ENCODE measurements around the gene VEZT. TPM values are rescaled to one million over a fixed set of nuclear protein-coding genes. Genes with fewer than 3 reads are reported as not detected.
"Not testable (repeated sequence)": the region's sequence is repeated elsewhere in the genome, so short reads cannot be mapped to it uniquely, and the experiment has no call there.

The VEZT gene
- polyA plus RNA-seq, 1 of the 3 experiments (the other 2 are of a cell fraction), result 41.2 TPM

GRCh38 chr12:95323212-95323611 is 105.6 kb downstream of the VEZT start:
- CTCF ChIA-PET, result no interaction called here
- no peak overlapping the region for H3K4me3 ChIP-seq (ENCODE audit: low read depth in 2 of 2, low read length in 1 of 2)

GRCh38 chr12:95324246-95324645 is 106.6 kb downstream of the VEZT start:
- H3K4me3 ChIP-seq (ENCODE audit: low read depth in 2 of 2, low read length in 1 of 2); H3F3A ChIP-seq (replicated peaks; ENCODE audit: insufficient read depth); DNase-seq; H2AFZ ChIP-seq (ENCODE audit: low read depth); H3K27me3 ChIP-seq (ENCODE audit: insufficient read depth); H3K4me2 ChIP-seq; H3K27ac ChIP-seq (ENCODE audit: low read depth in 2 of 2, low read length in 1 of 2); POLR2A ChIA-PET; H3K9ac ChIP-seq; H3K9me2 ChIP-seq; H3K36me3 ChIP-seq (replicated peaks in 1 of 2; ENCODE audit: control insufficient read depth in 1 of 2, insufficient read depth in 2 of 2, low read length in 1 of 2); H3K4me1 ChIP-seq (ENCODE audit: control insufficient read depth in 1 of 2, insufficient read depth in 2 of 2, low read depth in 1 of 2, low read length in 1 of 2); H3K79me2 ChIP-seq (ENCODE audit: insufficient read depth); CTCF ChIA-PET; H3K9me3 ChIP-seq; H4K20me1 ChIP-seq (ENCODE audit: insufficient read depth): not testable (repeated sequence)
- WGBS (ENCODE audit: low lambda C conversion rate), result 78% methylated on average over 7 of the region's 7 CpGs

More at GRCh38 chr12:95323212-95323611, 105.6 kb downstream of the VEZT start:
- Histone ChIP-seq H3K4me2 (no peak overlapping the region), H3K27ac (ENCODE audit: low read depth in 2 of 2, low read length in 1 of 2) (no peak overlapping the region), H4K20me1 (ENCODE audit: insufficient read depth) (no peaks in the 10 kb centered on the region), H3K36me3 (replicated peaks in 1 of 2; ENCODE audit: control insufficient read depth in 1 of 2, insufficient read depth in 2 of 2, low read length in 1 of 2) (no peaks in the 10 kb centered on the region), H3K27me3 (ENCODE audit: insufficient read depth) (no peaks in the 10 kb centered on the region), H3K9me2 (no peaks in the 10 kb centered on the region), H2AFZ (ENCODE audit: low read depth) (no peak overlapping the region), H3F3A (replicated peaks; ENCODE audit: insufficient read depth) (peaks cover 3% of the 10 kb centered on the region), H3K9me3 (no peaks in the 10 kb centered on the region), H3K79me2 (ENCODE audit: insufficient read depth) (no peaks in the 10 kb centered on the region), H3K4me1 (ENCODE audit: control insufficient read depth in 1 of 2, insufficient read depth in 2 of 2, low read depth in 1 of 2, low read length in 1 of 2) (peaks cover 0 to 6% of the 10 kb centered on the region in 2 experiments; a peak in 2 of 4 replicates), H3K9ac (no peak overlapping the region)
- no peak for TF ChIP-seq ZBTB33 (IDR thresholded peaks at IDR 0.05; ENCODE audit: borderline replicate concordance, low read depth)
- no peak for TF ChIP-seq MEF2A (IDR thresholded peaks at IDR 0.05; ENCODE audit: borderline replicate concordance, low read depth)
- no peak for TF ChIP-seq TAF1 (IDR thresholded peaks at IDR 0.05; ENCODE audit: borderline replicate concordance, low read depth, low read length)
- no peak for TF ChIP-seq RCOR1 (IDR thresholded peaks at IDR 0.05; ENCODE audit: low read length)
- TF ChIP-seq NRF1 (IDR thresholded peaks at IDR 0.05; ENCODE audit: low read depth, low read length), result no peak
- no peak for TF ChIP-seq USF2 (IDR thresholded peaks at IDR 0.05; ENCODE audit: borderline replicate concordance, low read depth, low read length)
- TF ChIP-seq NFIC (IDR thresholded peaks at IDR 0.05; ENCODE audit: borderline replicate concordance), result no peak
- no peak for TF ChIP-seq USF1 (IDR thresholded peaks at IDR 0.05; ENCODE audit: borderline replicate concordance, low read depth)
- no peak for TF ChIP-seq CTCF (IDR thresholded peaks at IDR 0.05)
- TF ChIP-seq ELF1 (IDR thresholded peaks at IDR 0.05), result no peak
- no peak for TF ChIP-seq SMC3 (IDR thresholded peaks at IDR 0.05; ENCODE audit: low read depth, low read length)
- TF ChIP-seq MAX (IDR thresholded peaks at IDR 0.05; ENCODE audit: low read depth), result no peak
- TF ChIP-seq PBX3 (IDR thresholded peaks at IDR 0.05), result no peak
- no peak for TF ChIP-seq GABPA (IDR thresholded peaks at IDR 0.05; ENCODE audit: low read depth)
- POLR2A ChIA-PET, result no interaction called here
- no peak for DNase-seq
